ENCODE results near the gene ZBTB16.

ZBTB16 gene

DNA sequence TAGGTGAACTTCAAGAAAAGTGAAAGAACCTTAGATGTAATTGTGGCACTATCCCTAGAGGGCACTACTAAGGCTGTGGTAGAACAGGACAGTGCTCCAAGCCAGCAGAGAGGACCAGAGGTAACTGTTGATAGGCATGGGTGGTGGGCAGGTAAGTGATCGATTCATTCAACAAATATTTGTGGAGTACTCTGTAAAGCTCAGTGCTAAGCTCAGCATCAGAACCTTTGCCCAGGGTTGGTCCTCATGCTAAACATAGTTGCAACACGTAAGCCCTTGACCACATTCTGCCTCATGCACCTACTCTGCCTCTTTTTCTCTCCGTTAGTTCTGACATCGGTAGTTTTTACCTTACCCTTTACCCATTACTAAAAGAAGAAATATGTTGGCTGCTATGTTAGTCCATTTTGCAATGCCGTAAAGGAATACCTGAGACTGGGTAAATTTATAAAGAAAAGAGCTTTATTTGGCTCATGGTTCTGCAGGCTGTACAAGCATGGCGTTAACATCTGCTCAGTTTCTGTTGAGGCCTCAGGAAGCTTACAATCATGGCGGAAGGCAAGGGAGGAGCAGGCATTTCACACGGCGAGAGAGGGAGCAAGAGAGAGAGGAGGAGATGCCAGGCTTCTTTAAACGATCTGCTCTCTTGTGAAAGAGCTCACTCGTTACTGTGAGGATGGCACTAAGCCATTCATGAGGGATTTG, 218.3 kb downstream of the ZBTB16 start:
- H3K36me3 ChIP-seq (ENCODE audit: control insufficient read depth in 2 of 2, insufficient read depth in 1 of 2, low read length in 2 of 2) = no peaks in the 10 kb centered on the region
- H3K9me3 ChIP-seq (ENCODE audit: control insufficient read depth, insufficient read depth, low read depth, low read length) = no peaks in the 10 kb centered on the region
- TF ChIP-seq ZNF302 (tag by site-specific recombination; IDR thresholded peaks at IDR 0.05; ENCODE audit: low read depth) = no peak
- TF ChIP-seq ZNF223 (tag by site-specific recombination; IDR thresholded peaks at IDR 0.05) = no peak
- TF ChIP-seq ZFHX2 (tag by site-specific recombination; conservative IDR thresholded peaks at IDR 0.05) = no peak
- TF ChIP-seq EGR2 (tag by site-specific recombination; IDR thresholded peaks at IDR 0.05; ENCODE audit: low read depth) = no peak
- no peak for TF ChIP-seq YY2 (tag by site-specific recombination; IDR thresholded peaks at IDR 0.05)
- TF ChIP-seq FEZF1 (tag by site-specific recombination; IDR thresholded peaks at IDR 0.05) = no peak
- TF ChIP-seq ZNF2 (tag by site-specific recombination; IDR thresholded peaks at IDR 0.05) = no peak
- TF ChIP-seq, protein P1, sequence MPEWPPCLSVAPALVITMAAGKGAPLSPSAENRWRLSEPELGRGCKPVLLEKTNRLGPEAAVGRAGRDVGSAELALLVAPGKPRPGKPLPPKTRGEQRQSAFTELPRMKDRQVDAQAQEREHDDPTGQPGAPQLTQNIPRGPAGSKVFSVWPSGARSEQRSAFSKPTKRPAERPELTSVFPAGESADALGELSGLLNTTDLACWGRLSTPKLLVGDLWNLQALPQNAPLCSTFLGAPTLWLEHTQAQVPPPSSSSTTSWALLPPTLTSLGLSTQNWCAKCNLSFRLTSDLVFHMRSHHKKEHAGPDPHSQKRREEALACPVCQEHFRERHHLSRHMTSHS (tag by site-specific recombination; IDR thresholded peaks at IDR 0.05) = no peak
- TF ChIP-seq ZNF10 (tag by site-specific recombination; IDR thresholded peaks at IDR 0.05) = no peak
- TF ChIP-seq, protein P2, sequence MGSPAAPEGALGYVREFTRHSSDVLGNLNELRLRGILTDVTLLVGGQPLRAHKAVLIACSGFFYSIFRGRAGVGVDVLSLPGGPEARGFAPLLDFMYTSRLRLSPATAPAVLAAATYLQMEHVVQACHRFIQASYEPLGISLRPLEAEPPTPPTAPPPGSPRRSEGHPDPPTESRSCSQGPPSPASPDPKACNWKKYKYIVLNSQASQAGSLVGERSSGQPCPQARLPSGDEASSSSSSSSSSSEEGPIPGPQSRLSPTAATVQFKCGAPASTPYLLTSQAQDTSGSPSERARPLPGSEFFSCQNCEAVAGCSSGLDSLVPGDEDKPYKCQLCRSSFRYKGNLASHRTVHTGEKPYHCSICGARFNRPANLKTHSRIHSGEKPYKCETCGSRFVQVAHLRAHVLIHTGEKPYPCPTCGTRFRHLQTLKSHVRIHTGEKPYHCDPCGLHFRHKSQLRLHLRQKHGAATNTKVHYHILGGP (tag by site-specific recombination; IDR thresholded peaks at IDR 0.05) = no peak
- no peak overlapping the region for H3K27ac ChIP-seq (ENCODE audit: extremely low read depth, low read depth, low read length)
- ChIA-PET CTCF (interaction anchor here (0.7 to 1.3 kb wide), 2 partner anchors 10 to 314 kb away, joined by 3 to 9 read pairs; no protein-coding TSS in a partner anchor), POLR2A (no interaction called here)
- H3K4me1 ChIP-seq (ENCODE audit: control insufficient read depth, insufficient read depth, low read length) = no peaks in the 10 kb centered on the region
- no peak overlapping the region for H3K4me3 ChIP-seq (ENCODE audit: low read depth, low read length)

DNA sequence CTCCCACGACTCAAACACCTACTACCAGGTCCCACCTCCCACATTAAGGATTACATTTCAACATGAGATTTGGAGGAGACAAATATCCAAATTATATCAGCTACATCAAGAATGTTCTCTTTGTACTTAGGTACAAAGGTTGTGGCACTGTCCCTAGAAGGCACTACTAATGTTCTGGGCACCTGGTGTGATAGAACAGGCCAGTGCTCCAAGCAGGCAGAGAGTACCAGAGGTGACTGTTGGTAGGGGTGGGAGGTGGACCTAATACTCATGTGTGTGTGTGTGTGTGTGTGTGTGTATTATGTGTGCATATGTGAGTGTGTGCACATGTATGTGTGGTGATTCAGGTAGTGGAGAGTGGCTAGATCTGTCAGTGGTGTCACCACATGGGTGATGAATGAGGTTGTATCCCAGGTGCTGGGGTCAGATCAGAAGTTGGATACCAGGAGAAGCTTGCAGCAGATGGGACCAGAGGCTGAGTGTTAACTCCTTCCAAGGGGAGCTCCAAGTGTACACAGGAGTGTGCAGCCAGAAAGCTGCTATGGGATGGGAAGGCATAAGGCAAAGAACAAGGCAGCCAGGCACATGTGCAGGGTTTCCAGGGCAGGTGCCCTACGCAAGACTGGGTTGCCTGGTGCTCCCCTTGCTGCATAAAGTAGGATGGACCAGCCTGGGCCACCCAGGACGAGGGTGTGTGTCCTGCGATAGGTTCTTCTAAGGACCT, 219.0 kb downstream of the ZBTB16 start:
- no peak for TF ChIP-seq ZNF677 (tag by site-specific recombination; IDR thresholded peaks at IDR 0.05)
- no peak for TF ChIP-seq ZNF785 (tag by site-specific recombination; IDR thresholded peaks at IDR 0.05)
- no peak for TF ChIP-seq ZNF292 (tag by site-specific recombination; IDR thresholded peaks at IDR 0.05; ENCODE audit: borderline replicate concordance, low read depth)
- TF ChIP-seq BCL11A (tag by site-specific recombination; IDR thresholded peaks at IDR 0.05; ENCODE audit: low read depth) = no peak
- TF ChIP-seq ZNF843 (tag by site-specific recombination; IDR thresholded peaks at IDR 0.05) = no peak
- no peak for TF ChIP-seq ZNF146 (tag by site-specific recombination; IDR thresholded peaks at IDR 0.05)
- TF ChIP-seq ZNF132 (tag by site-specific recombination; IDR thresholded peaks at IDR 0.05; ENCODE audit: borderline replicate concordance) = no peak
- TF ChIP-seq ZNF521 (tag by site-specific recombination; IDR thresholded peaks at IDR 0.05) = no peak
- Histone ChIP-seq H3K9me3 (ENCODE audit: control insufficient read depth, insufficient read depth, low read depth, low read length) (no peaks in the 10 kb centered on the region), H3K4me3 (ENCODE audit: low read depth, low read length) (no peak overlapping the region), H3K36me3 (ENCODE audit: control insufficient read depth in 2 of 2, insufficient read depth in 1 of 2, low read length in 2 of 2) (no peaks in the 10 kb centered on the region), H3K4me1 (ENCODE audit: control insufficient read depth, insufficient read depth, low read length) (no peaks in the 10 kb centered on the region), H3K27ac (ENCODE audit: extremely low read depth, low read depth, low read length) (no peak overlapping the region)
- ChIA-PET POLR2A (no interaction called here), CTCF (interaction anchor here (0.5 to 1.3 kb wide), 5 partner anchors 9 to 313 kb away, joined by 3 to 9 read pairs (median 3); no protein-coding TSS in a partner anchor)

DNA sequence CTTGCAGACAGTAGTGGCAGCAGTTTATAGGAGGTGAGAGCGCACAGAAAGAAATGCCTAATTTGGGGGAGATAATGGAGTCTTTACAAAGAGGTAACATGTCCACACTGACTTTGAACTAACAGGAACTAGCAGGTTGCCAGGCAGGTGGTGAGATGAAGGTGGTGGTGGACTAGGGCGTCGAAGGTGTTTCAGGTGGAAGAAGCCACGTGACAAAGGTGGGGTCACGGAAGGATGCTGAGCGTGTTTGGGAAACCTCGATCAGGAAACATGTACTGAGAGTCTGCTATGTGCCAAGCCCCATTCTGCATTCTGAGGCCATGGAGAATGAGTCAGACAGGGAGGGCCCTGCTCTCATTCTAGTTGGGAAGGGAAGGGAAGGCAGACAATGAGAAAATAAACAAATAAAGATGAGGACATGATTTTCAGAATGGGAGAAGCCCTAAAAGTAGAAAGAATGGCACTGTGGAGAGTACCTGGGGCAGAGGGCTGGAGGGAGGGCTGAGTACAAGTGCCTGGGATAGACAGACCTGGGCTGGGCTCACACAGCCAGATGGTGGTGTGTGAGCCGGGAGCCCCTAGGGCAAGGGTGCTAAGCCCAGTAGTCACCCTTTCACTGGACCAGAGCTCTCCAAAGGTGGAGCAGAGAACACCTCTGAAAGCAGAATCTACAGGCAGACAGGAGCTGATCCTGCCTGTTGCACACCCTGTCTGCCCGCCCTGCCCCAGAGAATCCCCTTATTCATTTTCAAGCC, 220.5 kb downstream of the ZBTB16 start:
- TF ChIP-seq ZNF121 (tag by site-specific recombination; IDR thresholded peaks at IDR 0.05) (no peak), ZNF792 (tag by site-specific recombination; IDR thresholded peaks at IDR 0.05) (no peak), ZIC2 (tag by site-specific recombination; IDR thresholded peaks at IDR 0.05) (no peak), ZNF529 (tag by site-specific recombination; IDR thresholded peaks at IDR 0.05; ENCODE audit: insufficient replicate concordance) (no peak), ZNF660 (tag by site-specific recombination; IDR thresholded peaks at IDR 0.05) (no peak), ZNF2 (tag by site-specific recombination; IDR thresholded peaks at IDR 0.05) (no peak)
- TF ChIP-seq, protein P3, sequence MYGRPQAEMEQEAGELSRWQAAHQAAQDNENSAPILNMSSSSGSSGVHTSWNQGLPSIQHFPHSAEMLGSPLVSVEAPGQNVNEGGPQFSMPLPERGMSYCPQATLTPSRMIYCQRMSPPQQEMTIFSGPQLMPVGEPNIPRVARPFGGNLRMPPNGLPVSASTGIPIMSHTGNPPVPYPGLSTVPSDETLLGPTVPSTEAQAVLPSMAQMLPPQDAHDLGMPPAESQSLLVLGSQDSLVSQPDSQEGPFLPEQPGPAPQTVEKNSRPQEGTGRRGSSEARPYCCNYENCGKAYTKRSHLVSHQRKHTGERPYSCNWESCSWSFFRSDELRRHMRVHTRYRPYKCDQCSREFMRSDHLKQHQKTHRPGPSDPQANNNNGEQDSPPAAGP (tag by site-specific recombination; IDR thresholded peaks at IDR 0.05) = 0 out of 2 replicates have a peak, but pooled peaks have one; percentile 41
- H3K4me3 ChIP-seq (ENCODE audit: low read depth, low read length) = no peak overlapping the region
- ChIA-PET CTCF (interaction anchor here (0.6 to 1.9 kb wide), 10 partner anchors 8 to 1866 kb away, joined by 3 to 7 read pairs (median 4); no protein-coding TSS in a partner anchor), POLR2A (no interaction called here)
- no peaks in the 10 kb centered on the region for H3K9me3 ChIP-seq (ENCODE audit: control insufficient read depth, insufficient read depth, low read depth, low read length)
- H3K36me3 ChIP-seq (ENCODE audit: control insufficient read depth in 2 of 2, insufficient read depth in 1 of 2, low read length in 2 of 2) = no peaks in the 10 kb centered on the region
- H3K27ac ChIP-seq (ENCODE audit: extremely low read depth, low read depth, low read length) = no peak overlapping the region
- no peaks in the 10 kb centered on the region for H3K4me1 ChIP-seq (ENCODE audit: control insufficient read depth, insufficient read depth, low read length)

Data from HEK293 (cell line).